OCI-LY7 (cell line): ENCODE measurements around the gene HOTAIR. TPM values are rescaled to one million over a fixed set of nuclear protein-coding genes. Genes with fewer than 3 reads are reported as not detected.

Source experiments
- BruUV-seq: library from RNA; stranded (reverse); fragments of 400-500 nt; replicated peaks from 2 replicates; lab custom pipeline; 2021; lab: Mats Ljungman, UMichigan
- CTCF ChIA-PET: fragments of 300-600 bp; sonication (Branson Sonifier 250); formaldehyde crosslinking; loops from one replicate; lab custom pipeline; 2022; ENCODE audit warnings: antibody characterized with exemption; ENCODE audit not compliant: unreplicated experiment; lab: Charles Lee
- POLR2A ChIA-PET: fragments of 300-600 bp; sonication (Branson Sonifier 250); formaldehyde crosslinking; loops from one replicate; lab custom pipeline; 2022; ENCODE audit warnings: antibody characterized with exemption; lab: Charles Lee
- DNase-seq: peaks from one replicate; pipeline ENCODE4 v3.0.0-alpha.2; 2015; ENCODE audit warnings: low spot score
- H2AFZ ChIP-seq: fragments of 200-600 bp; sonication (generic), shearing (Covaris generic); 2 replicates; pipeline ENCODE4 v1.6.1; 2014; ENCODE audit warnings: mild to moderate bottlenecking, antibody characterized with exemption, low read length, moderate library complexity
- H3K27ac ChIP-seq: fragments of 200-600 bp; sonication (generic); 2 replicates; pipeline ENCODE4 v1.5.1; 2014; ENCODE audit warnings: mixed run types, low read depth, mild to moderate bottlenecking, moderate library complexity, low read length, inconsistent platforms; ENCODE audit not compliant: poor library complexity, severe bottlenecking
- H3K36me3 ChIP-seq: fragments of 200-600 bp; sonication (generic); 2 replicates; pipeline ENCODE4 v1.6.1; 2014; ENCODE audit warnings: mild to moderate bottlenecking, antibody characterized with exemption, low read length, moderate library complexity, mixed read lengths; ENCODE audit not compliant: insufficient read depth
- H3K4me1 ChIP-seq: fragments of 200-600 bp; sonication (generic); 2 replicates; pipeline ENCODE4 v1.5.1; 2014; ENCODE audit warnings: mild to moderate bottlenecking, low read length; ENCODE audit not compliant: insufficient read depth, poor library complexity, severe bottlenecking
- H3K4me2 ChIP-seq: fragments of 200-600 bp; sonication (generic); 2 replicates; pipeline ENCODE4 v1.6.1; 2014; ENCODE audit warnings: mild to moderate bottlenecking, low read length
- H3K4me3 ChIP-seq: fragments of 200-600 bp; sonication (generic); 2 replicates; pipeline ENCODE4 v1.5.1; 2014; ENCODE audit warnings: mild to moderate bottlenecking, low read depth, low read length; ENCODE audit not compliant: poor library complexity, severe bottlenecking
- H3K79me2 ChIP-seq: fragments of 200-600 bp; sonication (generic); 2 replicates; pipeline ENCODE4 v1.6.1; 2016; ENCODE audit warnings: low read depth, mild to moderate bottlenecking, low read length, moderate library complexity, mixed read lengths; ENCODE audit not compliant: insufficient read depth
- H3K9me2 ChIP-seq: fragments of 200-600 bp; sonication (generic); 2 replicates; pipeline ENCODE4 v1.6.1; 2016; ENCODE audit warnings: mild to moderate bottlenecking, low read length, mixed read lengths; ENCODE audit not compliant: insufficient read depth
- H3K9me3 ChIP-seq: fragments of 200-600 bp; sonication (generic); 2 replicates; pipeline ENCODE4 v1.6.1; 2014; ENCODE audit warnings: mild to moderate bottlenecking, mixed run types, low read length, mixed read lengths
- H4K20me1 ChIP-seq: fragments of 200-600 bp; sonication (generic); 2 replicates; pipeline ENCODE4 v1.6.1; 2014; ENCODE audit warnings: mild to moderate bottlenecking, antibody characterized with exemption, low read length, moderate library complexity, mixed read lengths; ENCODE audit not compliant: insufficient read depth
- EZH2phosphoT487 ChIP-seq: fragments of 200-600 bp; sonication (generic); IDR thresholded peaks from 2 replicates; pipeline ENCODE4 v1.6.1; 2018; ENCODE audit warnings: low read depth, borderline replicate concordance, mild to moderate bottlenecking, mixed run types, antibody characterized with exemption, low read length, moderate library complexity, mixed read lengths
- intact Hi-C: fragments of 100-400 bp; cut with micrococcal nuclease; formaldehyde crosslinking; loops from one replicate; pipeline ENCODE4 v1.10.0; 2022; ENCODE audit not compliant: unreplicated experiment
- total RNA-seq, 2 experiments: library from RNA; depleted of rRNA in 1 of 2; stranded (reverse); fragments of >200 nt in 1 of 2; shearing (Covaris generic) in 1 of 2; gene quantifications; 2 replicates each; pipeline ENCODE4 v1.2.3, GENCODE V29; 2014 to 2022
- TF ChIP-seq, protein P1 (sequence below): fragments of 200-600 bp; sonication (generic); conservative IDR thresholded peaks from 2 replicates; pipeline ENCODE4 v1.5.1; 2014; ENCODE audit warnings: mild to moderate bottlenecking, antibody characterized with exemption, low read length, moderate library complexity, mixed read lengths

The HOTAIR gene
- total RNA-seq, 2 experiments from 2014 or later: 0.88 to 5.3 TPM

- intact Hi-C loops: no loop called here
- ChIA-PET POLR2A (interaction anchor here (0.6 kb wide), 1 partner anchor 234 kb away, joined by 3 read pairs; no protein-coding TSS in a partner anchor), CTCF (interaction anchor here (0.5 kb wide), 1 partner anchor 23 kb away, joined by 3 read pairs; no protein-coding TSS in a partner anchor)
- Histone ChIP-seq H3K9me3 (no peaks in the 10 kb centered on the region), H3K79me2 (no peaks in the 10 kb centered on the region), H4K20me1 (no peaks in the 10 kb centered on the region), H3K4me2 (no peak overlapping the region), H3K36me3 (no peaks in the 10 kb centered on the region), H3K4me1 (peaks cover 19% of the 10 kb centered on the region), H3K4me3 (no peak overlapping the region), H3K9me2 (no peaks in the 10 kb centered on the region), H2AFZ (no peak overlapping the region), H3K27ac (no peak overlapping the region)
- TF ChIP-seq EZH2phosphoT487: no peak
- TF ChIP-seq, protein P1, sequence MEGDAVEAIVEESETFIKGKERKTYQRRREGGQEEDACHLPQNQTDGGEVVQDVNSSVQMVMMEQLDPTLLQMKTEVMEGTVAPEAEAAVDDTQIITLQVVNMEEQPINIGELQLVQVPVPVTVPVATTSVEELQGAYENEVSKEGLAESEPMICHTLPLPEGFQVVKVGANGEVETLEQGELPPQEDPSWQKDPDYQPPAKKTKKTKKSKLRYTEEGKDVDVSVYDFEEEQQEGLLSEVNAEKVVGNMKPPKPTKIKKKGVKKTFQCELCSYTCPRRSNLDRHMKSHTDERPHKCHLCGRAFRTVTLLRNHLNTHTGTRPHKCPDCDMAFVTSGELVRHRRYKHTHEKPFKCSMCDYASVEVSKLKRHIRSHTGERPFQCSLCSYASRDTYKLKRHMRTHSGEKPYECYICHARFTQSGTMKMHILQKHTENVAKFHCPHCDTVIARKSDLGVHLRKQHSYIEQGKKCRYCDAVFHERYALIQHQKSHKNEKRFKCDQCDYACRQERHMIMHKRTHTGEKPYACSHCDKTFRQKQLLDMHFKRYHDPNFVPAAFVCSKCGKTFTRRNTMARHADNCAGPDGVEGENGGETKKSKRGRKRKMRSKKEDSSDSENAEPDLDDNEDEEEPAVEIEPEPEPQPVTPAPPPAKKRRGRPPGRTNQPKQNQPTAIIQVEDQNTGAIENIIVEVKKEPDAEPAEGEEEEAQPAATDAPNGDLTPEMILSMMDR: no peak
- BruUV-seq: no TSS peak
- no peak for DNase-seq
Measured at GRCh38 chr12:53972152-53972702, 2.5 kb downstream of the HOTAIR start.

GRCh38 chr12:53971686-53972085, 3.1 kb downstream of the HOTAIR start:
- peaks cover 13% of the 10 kb centered on the region for H3K4me1 ChIP-seq
- H3K9me3 ChIP-seq: no peaks in the 10 kb centered on the region
- TF ChIP-seq, protein P1: no peak
- TF ChIP-seq EZH2phosphoT487: no peak
- no peaks in the 10 kb centered on the region for H3K36me3 ChIP-seq
- no TSS peak for BruUV-seq
- intact Hi-C loops: no loop called here
- ChIA-PET CTCF (interaction anchor here (0.5 kb wide), 1 partner anchor 22 kb away, joined by 3 read pairs; no protein-coding TSS in a partner anchor), POLR2A (interaction anchor here (0.6 kb wide), 1 partner anchor 235 kb away, joined by 3 read pairs; no protein-coding TSS in a partner anchor)
- H4K20me1 ChIP-seq: no peaks in the 10 kb centered on the region
- no peak overlapping the region for H3K27ac ChIP-seq
- H3K9me2 ChIP-seq: no peaks in the 10 kb centered on the region
- H3K79me2 ChIP-seq: no peaks in the 10 kb centered on the region
- H3K4me3 ChIP-seq: no peak overlapping the region
- no peak for DNase-seq
- H2AFZ ChIP-seq: no peak overlapping the region
- no peak overlapping the region for H3K4me2 ChIP-seq

GRCh38 chr12:53971129-53971528, 3.6 kb downstream of the HOTAIR start:
- CTCF ChIA-PET: no interaction called here
- TF ChIP-seq EZH2phosphoT487: 0 out of 2 replicates have a peak, but pooled peaks have one; percentile 8
- TF ChIP-seq, protein P1: no peak
- no peak overlapping the region for H2AFZ ChIP-seq
- H4K20me1 ChIP-seq: no peaks in the 10 kb centered on the region
- no peaks in the 10 kb centered on the region for H3K9me2 ChIP-seq
- no peaks in the 10 kb centered on the region for H3K9me3 ChIP-seq
- no peak for DNase-seq
- no peak overlapping the region for H3K27ac ChIP-seq
- H3K36me3 ChIP-seq: no peaks in the 10 kb centered on the region
- H3K4me2 ChIP-seq: no peak overlapping the region
- H3K4me3 ChIP-seq: no peak overlapping the region
- no peaks in the 10 kb centered on the region for H3K79me2 ChIP-seq
- no TSS peak for BruUV-seq
- POLR2A ChIA-PET: no interaction called here
- intact Hi-C loops: no loop called here
- H3K4me1 ChIP-seq: peaks cover 10% of the 10 kb centered on the region
